ENCODE measurements around the gene EMC6. TPM values are rescaled to one million over a fixed set of nuclear protein-coding genes. Genes with fewer than 3 reads are reported as not detected.

EMC6 gene
- total RNA-seq, 1 donor: 16.4 TPM

DNA sequence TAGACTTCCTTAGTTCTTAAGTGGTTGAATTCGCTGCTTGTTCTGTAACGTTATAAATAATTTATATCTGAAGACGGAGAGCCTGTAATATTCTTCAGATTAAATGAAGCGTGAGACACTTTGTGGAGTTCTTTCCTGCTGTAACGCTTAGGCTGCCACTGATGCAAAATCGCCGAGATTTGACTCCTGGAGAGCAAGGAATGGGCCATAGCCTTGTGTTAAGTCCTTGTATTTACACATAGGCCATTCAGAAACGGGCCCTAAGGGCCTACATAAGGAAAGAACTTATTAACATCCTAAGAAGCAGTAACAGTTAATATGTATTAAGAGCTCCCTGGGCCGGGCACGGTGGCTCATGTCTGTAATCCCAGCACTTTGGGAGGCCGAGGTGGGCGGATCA lies 936 bp downstream of the EMC6 start:
- peak overlapping the region; percentile 97 for H3K4me3 ChIP-seq (ENCODE audit: low read depth, low read length)
- DNase-seq (ENCODE audit: low read depth): no peak
- no peak for TF ChIP-seq CTCF (IDR thresholded peaks at IDR 0.05; ENCODE audit: insufficient read depth, low read depth, low read length)

GRCh38 chr17:3672571-3672970 lies 4.0 kb downstream of the EMC6 start:
- H3K4me3 ChIP-seq (ENCODE audit: low read depth, low read length): no peak overlapping the region
- DNase-seq (ENCODE audit: low read depth): no peak
- no peak for TF ChIP-seq CTCF (IDR thresholded peaks at IDR 0.05; ENCODE audit: insufficient read depth, low read depth, low read length)

GRCh38 chr17:3675886-3676285 lies 7.3 kb downstream of the EMC6 start:
- DNase-seq (ENCODE audit: low read depth): no peak
- no peak overlapping the region for H3K4me3 ChIP-seq (ENCODE audit: low read depth, low read length)
- TF ChIP-seq CTCF (IDR thresholded peaks at IDR 0.05; ENCODE audit: insufficient read depth, low read depth, low read length): no peak

DNA sequence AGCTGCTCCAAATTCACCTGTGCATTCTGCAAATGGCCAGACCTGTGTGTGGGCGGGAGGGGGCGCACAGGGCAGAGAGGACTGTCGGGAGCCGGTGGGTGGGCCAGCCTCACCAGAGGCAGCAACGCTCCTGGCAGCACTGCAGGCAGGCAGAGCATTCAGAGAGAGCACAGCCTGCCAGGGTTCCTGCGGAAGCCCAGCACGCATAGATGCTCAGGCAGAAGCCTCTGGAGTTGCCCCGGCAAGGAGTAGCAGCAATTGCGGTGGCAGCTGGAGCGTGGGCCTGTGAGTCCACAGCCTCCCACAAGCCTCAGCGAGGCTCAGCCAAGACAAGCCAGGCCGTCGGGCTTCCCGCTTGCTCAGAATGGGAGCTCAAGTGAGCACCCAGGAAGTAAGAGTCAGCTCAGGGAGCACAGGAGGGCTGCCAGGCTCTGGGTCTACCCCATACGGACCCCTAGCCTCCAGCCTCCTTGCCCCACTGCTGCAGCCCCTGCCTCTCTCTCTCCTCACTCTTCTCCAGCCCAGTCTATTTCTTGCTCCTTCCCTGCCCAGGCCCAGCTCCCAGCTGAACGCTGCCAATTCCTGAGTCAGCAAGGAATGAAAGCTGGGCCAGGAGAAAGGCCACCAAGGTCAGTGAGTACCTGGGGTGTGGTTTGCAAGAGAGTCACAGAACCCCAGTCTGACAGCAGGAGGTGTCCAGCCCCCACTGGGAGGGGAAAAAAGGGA lies 9.6 kb downstream of the EMC6 start:
- DNase-seq (ENCODE audit: low read depth): no peak
- TF ChIP-seq CTCF (IDR thresholded peaks at IDR 0.05; ENCODE audit: insufficient read depth, low read depth, low read length): no peak
- no peak overlapping the region for H3K4me3 ChIP-seq (ENCODE audit: low read depth, low read length)

- no peak for TF ChIP-seq CTCF (IDR thresholded peaks at IDR 0.05; ENCODE audit: insufficient read depth, low read depth, low read length)
- no peak for DNase-seq (ENCODE audit: low read depth)
- H3K4me3 ChIP-seq (ENCODE audit: low read depth, low read length): no peak overlapping the region
Measured at GRCh38 chr17:3678821-3679530, 10.4 kb downstream of the EMC6 start.

DNA sequence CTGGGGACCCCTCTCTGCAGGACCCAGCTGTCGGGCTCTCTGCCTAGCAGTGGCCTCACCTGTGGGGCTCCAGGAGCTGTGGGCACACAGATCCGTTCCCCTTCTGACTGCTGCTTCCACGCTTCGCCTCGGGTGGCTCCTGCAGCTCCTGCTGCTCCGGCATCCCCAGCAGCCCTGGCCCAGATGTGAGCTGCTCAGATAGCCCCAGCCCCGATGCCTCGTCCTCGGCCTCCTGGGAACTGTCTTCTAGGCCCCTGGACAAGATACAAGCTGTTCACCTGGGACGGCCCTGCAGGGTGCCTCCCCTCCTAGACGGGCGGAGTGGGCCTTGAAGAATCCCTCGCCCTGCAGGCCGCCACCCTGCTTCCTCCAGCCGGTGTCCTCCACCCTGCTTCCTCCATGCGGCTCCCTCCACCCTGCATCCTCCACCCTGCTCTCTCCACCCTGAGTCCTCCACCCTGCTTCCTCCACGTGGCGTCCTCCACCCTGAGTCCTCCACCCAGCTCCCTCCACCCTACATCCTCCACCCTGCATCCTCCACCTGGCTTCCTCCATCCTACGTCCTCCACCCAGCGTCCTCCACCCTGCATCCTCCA lies 11.0 kb downstream of the EMC6 start:
- TF ChIP-seq CTCF (IDR thresholded peaks at IDR 0.05; ENCODE audit: insufficient read depth, low read depth, low read length): no peak
- no peak for DNase-seq (ENCODE audit: low read depth)

More for the DNA sequence above, 11.0 kb downstream of the EMC6 start:
- no peak overlapping the region for H3K4me3 ChIP-seq (ENCODE audit: low read depth, low read length)

Data from fibroblast of villous mesenchyme (primary cell).